Measurements from ENCODE around the gene NKAP. TPM values are rescaled to one million over a fixed set of nuclear protein-coding genes. Genes with fewer than 3 reads are reported as not detected.

NKAP gene
- total and polyA plus RNA-seq, 2 of the 8 experiments (the other 6 are each of a cell fraction or from before 2014, with no cell fraction given) = 2.8 to 7.1 TPM

- Histone ChIP-seq H4K20me1 (replicated peaks in 1 of 2; ENCODE audit: control insufficient read depth in 1 of 2, insufficient read depth in 2 of 2, low read length in 2 of 2) (no peaks in the 10 kb centered on the region), H4K8ac (ENCODE audit: extremely low read depth, insufficient read depth, low read length) (no peak overlapping the region), H4K5ac (ENCODE audit: insufficient read length, low read depth, low read length) (no peak overlapping the region), H3K4me3 (ENCODE audit: extremely low read depth in 1 of 4, insufficient read depth in 2 of 4, low read depth in 3 of 4, low read length in 4 of 4) (no peak overlapping the region), H3K9ac (replicated peaks in 1 of 4; ENCODE audit: extremely low read depth in 1 of 4, low read depth in 3 of 4, low read length in 3 of 4) (no peak overlapping the region), H3K56ac (replicated peaks; ENCODE audit: insufficient read length, low read depth, low read length) (no peak overlapping the region), H2AFZ (ENCODE audit: low read length) (no peak overlapping the region), H2BK20ac (ENCODE audit: low read length) (no peak overlapping the region), H3K79me1 (ENCODE audit: low read depth, low read length) (no peaks in the 10 kb centered on the region), H2BK120ac (replicated peaks; ENCODE audit: low read depth, low read length) (no peak overlapping the region), H3K23me2 (ENCODE audit: low read depth, low read length) (no peaks in the 10 kb centered on the region), H3K23ac (ENCODE audit: insufficient read length) (no peak overlapping the region), H3K27ac (ENCODE audit: low read depth, low read length) (no peak overlapping the region), H3K4me1 (replicated peaks in 1 of 4; ENCODE audit: control insufficient read depth in 3 of 4, insufficient read depth in 4 of 4, low read length in 3 of 4) (peaks cover 0 to 4% (median 0%) of the 10 kb centered on the region in 4 experiments; a peak in 1 of 7 replicates), H2BK12ac (ENCODE audit: low read depth, low read length) (no peak overlapping the region), H3K4me2 (ENCODE audit: insufficient read depth in 1 of 2, low read depth in 2 of 2, low read length in 2 of 2) (peak overlapping the region in 1 of 2 experiments; percentile 21; a peak in 1 of 4 replicates), H3K18ac (ENCODE audit: extremely low read depth, low read length) (no peak overlapping the region), H3K36me3 (ENCODE audit: control insufficient read depth in 2 of 4, insufficient read depth in 4 of 4, low read length in 3 of 4) (no peaks in the 10 kb centered on the region), H3K9me3 (ENCODE audit: insufficient read depth in 2 of 2, low read depth in 1 of 2, low read length in 1 of 2) (no peaks in the 10 kb centered on the region), H3K79me2 (ENCODE audit: control insufficient read depth in 1 of 2, insufficient read depth in 2 of 2, low read length in 2 of 2) (no peaks in the 10 kb centered on the region), H2AK5ac (ENCODE audit: low read depth, low read length) (no peak overlapping the region), H3K27me3 (replicated peaks in 1 of 4; ENCODE audit: control insufficient read depth in 3 of 4, extremely low read depth in 1 of 4, insufficient read depth in 3 of 4, low read length in 3 of 4) (peaks cover 0 to 2% (median 0%) of the 10 kb centered on the region in 4 experiments; a peak in 3 of 7 replicates), H3K14ac (ENCODE audit: insufficient read length) (no peak overlapping the region), H2BK5ac (ENCODE audit: low read depth, low read length) (no peak overlapping the region), H4K91ac (replicated peaks; ENCODE audit: insufficient read length, low read length) (no peak overlapping the region), H2BK15ac (ENCODE audit: low read length) (no peak overlapping the region), H3K4ac (replicated peaks; ENCODE audit: insufficient read length, low read depth, low read length) (no peak overlapping the region)
- ChIA-PET POLR2A (ENCODE audit: partially characterized antibody) (no interaction called here), CTCF (ENCODE audit: partially characterized antibody) (interaction anchor here (0.7 to 2.6 kb wide), 7 partner anchors 9 to 319 kb away, joined by 3 to 5 read pairs (median 3); no protein-coding TSS in a partner anchor)
- peak in 1 of 2 experiments; percentile 49 for DNase-seq (ENCODE audit: low read depth in 1 of 2, low spot score in 2 of 2)
- TF ChIP-seq RAD21 (IDR thresholded peaks at IDR 0.05 in 1 of 2, conservative IDR thresholded peaks at IDR 0.05 in 1 of 2; ENCODE audit: low read depth in 2 of 2, low read length in 2 of 2) (peak; percentile 65 to 66), CHD1 (IDR thresholded peaks at IDR 0.05; ENCODE audit: low read depth, low read length) (no peak), CTCF (IDR thresholded peaks at IDR 0.05; ENCODE audit: control extremely low read depth in 1 of 3, insufficient read depth in 1 of 3, low read depth in 1 of 3, low read length in 3 of 3) (peak; percentile 25 to 58 (median 50); a peak in 3 of 4 replicates), PHF8 (conservative IDR thresholded peaks at IDR 0.05; ENCODE audit: low read depth, low read length) (no peak)
- 24% methylated on average over 8 of the region's 15 CpGs; no CpG with 5 or more reads in 1 of the 2 experiments for WGBS, 2 experiments (ENCODE audit: extremely low coverage in 1 of 2, insufficient coverage in 1 of 2, insufficient read length in 1 of 2, insufficient replicate concordance in 2 of 2, low coverage in 1 of 2, low lambda C conversion rate in 2 of 2, missing lambda C conversion rate in 1 of 2)
- FAIRE-seq = peak; percentile 66
These were observed 37.9 kb upstream of the NKAP start for GRCh38 chrX:119981286-119982070.

Measured in H1 (cell line).